Thymus (tissue), 11 donors: Measurements from ENCODE around the gene ZC3H6. TPM values are rescaled to one million over a fixed set of nuclear protein-coding genes. Genes with fewer than 3 reads are reported as not detected.

Experiments used
- DNase-seq, 9 donors: peaks; one replicate each; pipeline ENCODE4 v3.0.0-alpha.2; 2013; ENCODE audit warnings: low spot score in 9 of 9, low read depth in 6 of 9, missing footprints in 1 of 9
- H3K27ac ChIP-seq, 2 donors: one replicate each; pipeline ENCODE4 v1.5.1; 2013; ENCODE audit warnings: control low read depth in 1 of 2, low read depth in 1 of 2, low read length in 1 of 2, mild to moderate bottlenecking in 1 of 2, moderate library complexity in 1 of 2
- H3K27me3 ChIP-seq, 2 donors: one replicate each; pipeline ENCODE4 v1.5.1; 2013; ENCODE audit warnings: low read length in 1 of 2; ENCODE audit not compliant: control insufficient read depth in 2 of 2, insufficient read depth in 1 of 2
- H3K36me3 ChIP-seq, 2 donors: one replicate each; pipeline ENCODE4 v1.5.1; 2013; ENCODE audit warnings: low read length in 1 of 2, mild to moderate bottlenecking in 1 of 2, moderate library complexity in 1 of 2; ENCODE audit not compliant: control insufficient read depth in 2 of 2, insufficient read depth in 2 of 2
- H3K4me1 ChIP-seq, 2 donors: one replicate each; pipeline ENCODE4 v1.5.1; 2013; ENCODE audit warnings: low read length in 2 of 2; ENCODE audit not compliant: control insufficient read depth in 2 of 2, insufficient read depth in 2 of 2
- H3K4me3 ChIP-seq, 2 donors: one replicate each; pipeline ENCODE4 v1.5.1; 2013; ENCODE audit warnings: low read length in 2 of 2, control low read depth in 1 of 2, mild to moderate bottlenecking in 1 of 2
- H3K9me3 ChIP-seq, 2 donors: one replicate each; pipeline ENCODE4 v1.5.1; 2013; ENCODE audit warnings: low read length in 1 of 2, mild to moderate bottlenecking in 1 of 2; ENCODE audit not compliant: control insufficient read depth in 2 of 2, insufficient read depth in 1 of 2
- WGBS: extraction: QIAGEN DNeasy Blood & Tissue Kit; methylation state at CpG from one replicate; pipeline ENCODE4 v1.1.7; 2013; 5-methylcytosine and 5-hydroxymethylcytosine counted together
- polyA plus RNA-seq: library from polyadenylated mRNA; stranded (reverse); fragments of 200-250 nt; gene quantifications from one replicate; pipeline ENCODE4 v1.2.3, GENCODE V29; 2013
- total RNA-seq: library from RNA; stranded (reverse); fragments of 120-200 nt; gene quantifications from one replicate; pipeline ENCODE4 v1.2.4, GENCODE V29; 2013
- donor health status: healthy.

Gene ZC3H6
- total and polyA plus RNA-seq, 2 donors: 6.0 to 9.3 TPM

DNA sequence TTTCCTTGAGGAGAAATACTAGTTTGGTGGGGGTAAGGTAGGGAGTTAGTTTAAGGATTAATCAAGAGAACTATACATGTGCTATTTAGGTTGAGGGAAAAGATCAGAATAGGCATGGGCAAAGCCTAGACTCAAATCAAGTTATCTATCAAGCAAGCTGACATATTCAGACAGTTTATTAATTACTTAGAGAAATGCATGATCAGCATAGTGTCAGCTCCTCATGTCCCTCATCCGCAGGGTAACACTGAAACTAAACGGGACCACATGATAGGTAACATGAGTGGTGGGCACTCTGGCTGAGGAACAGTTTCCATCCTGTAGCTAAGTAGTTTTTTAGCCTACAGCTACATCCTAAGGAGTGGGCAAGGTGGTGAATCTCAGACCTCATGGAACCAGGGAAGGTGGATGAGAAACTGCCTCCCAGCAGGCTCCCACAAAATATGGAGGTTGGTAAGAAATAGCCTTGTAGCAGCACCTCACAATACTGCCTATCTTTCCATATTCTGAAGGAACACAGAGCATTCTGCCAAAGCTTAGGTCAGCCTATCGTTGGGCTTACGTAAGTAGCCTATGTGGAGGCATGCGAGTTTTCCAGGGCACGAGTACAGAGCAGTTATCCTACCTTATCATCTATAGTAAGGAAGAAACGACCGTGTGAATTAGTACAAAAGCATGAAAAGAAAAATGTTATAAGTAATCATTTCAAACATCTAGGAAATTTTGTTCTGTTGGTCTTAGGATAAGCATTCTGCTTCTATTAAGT, 18.4 kb downstream of the ZC3H6 start:
- no peak overlapping the region for H3K27ac ChIP-seq
- H3K36me3 ChIP-seq: peaks cover 0 to 3% of the 10 kb centered on the region in 2 donors
- 96% methylated on average over 8 of the region's 8 CpGs for WGBS
- H3K4me3 ChIP-seq: no peak overlapping the region
- DNase-seq: no peak
- H3K4me1 ChIP-seq: no peaks in the 10 kb centered on the region
- no peaks in the 10 kb centered on the region for H3K27me3 ChIP-seq
- H3K9me3 ChIP-seq: no peaks in the 10 kb centered on the region

DNA sequence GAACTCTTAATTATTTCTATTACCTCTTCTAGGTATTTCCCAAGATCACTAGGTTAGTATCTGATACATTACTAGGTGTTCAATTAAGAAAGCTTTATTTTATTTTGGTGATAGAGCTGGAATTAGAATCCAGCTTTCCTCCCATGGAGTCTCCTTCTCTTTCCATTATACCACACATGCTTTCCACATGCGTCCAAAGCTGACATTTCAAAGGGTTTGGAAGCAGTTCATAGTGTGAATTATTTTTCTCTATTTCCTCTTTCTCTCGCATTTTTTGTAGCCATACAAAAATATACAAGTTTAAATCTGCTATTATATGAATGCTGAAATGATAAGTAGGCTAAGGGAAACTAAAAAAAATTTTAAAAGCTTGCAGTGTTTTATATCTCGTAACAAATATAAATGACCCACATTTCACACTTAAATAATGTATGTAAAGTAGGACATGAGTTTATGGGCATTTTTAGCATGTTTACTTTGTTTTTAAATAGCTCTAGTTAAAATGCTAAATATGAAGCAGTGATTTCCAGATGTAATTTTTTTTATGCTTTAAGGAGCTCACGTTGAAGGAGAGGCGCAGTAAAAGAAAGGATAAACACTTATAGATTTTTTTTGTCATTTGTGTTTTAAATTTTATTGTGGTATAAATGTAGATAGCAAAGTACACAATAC, 20.1 kb downstream of the ZC3H6 start:
- H3K27ac ChIP-seq: no peak overlapping the region
- no peak overlapping the region for H3K4me3 ChIP-seq
- H3K4me1 ChIP-seq: no peaks in the 10 kb centered on the region
- H3K36me3 ChIP-seq: no peaks in the 10 kb centered on the region
- no peaks in the 10 kb centered on the region for H3K9me3 ChIP-seq
- H3K27me3 ChIP-seq: no peaks in the 10 kb centered on the region
- DNase-seq: no peak
- 94% methylated on average over 5 of the region's 5 CpGs for WGBS

DNA sequence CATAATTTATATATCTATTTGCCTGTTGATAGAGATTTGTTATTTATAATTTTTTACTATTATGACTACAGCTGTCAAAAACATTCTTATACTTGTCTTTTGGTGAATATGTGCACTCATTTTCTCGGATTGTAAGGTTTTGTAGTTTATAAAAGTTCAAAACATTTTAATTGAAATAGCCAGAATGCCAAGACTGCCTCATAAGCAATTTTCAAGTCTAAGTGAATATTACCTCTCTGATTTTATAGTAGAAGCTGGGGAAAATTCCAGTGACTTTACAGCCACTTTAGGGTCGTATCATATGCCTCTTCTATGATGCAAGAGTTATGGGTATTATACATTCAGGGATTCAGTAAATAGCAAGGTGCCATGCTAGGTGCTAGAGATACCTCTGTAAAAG, 21.0 kb downstream of the ZC3H6 start:
- Histone ChIP-seq H3K4me3 (no peak overlapping the region), H3K9me3 (no peaks in the 10 kb centered on the region), H3K4me1 (no peaks in the 10 kb centered on the region), H3K36me3 (peaks cover 0 to 4% of the 10 kb centered on the region in 2 donors), H3K27ac (no peak overlapping the region), H3K27me3 (no peaks in the 10 kb centered on the region)
- WGBS: 96% methylated on average over 2 of the region's 2 CpGs
- DNase-seq: no peak

- DNase-seq: no peak
- no peaks in the 10 kb centered on the region for H3K4me1 ChIP-seq
These were observed 25.8 kb downstream of the ZC3H6 start for GRCh38 chr2:112301171-112301584.

GRCh38 chr2:112301973-112302372, 26.6 kb downstream of the ZC3H6 start:
- no peak overlapping the region for H3K27ac ChIP-seq
- no peak for DNase-seq
- no peaks in the 10 kb centered on the region for H3K27me3 ChIP-seq
- no peak overlapping the region for H3K4me3 ChIP-seq
- H3K9me3 ChIP-seq: no peaks in the 10 kb centered on the region
- no peaks in the 10 kb centered on the region for H3K4me1 ChIP-seq
- H3K36me3 ChIP-seq: peaks cover 4 to 16% of the 10 kb centered on the region in 2 donors

More at GRCh38 chr2:112301171-112301584, 25.8 kb downstream of the ZC3H6 start:
- Histone ChIP-seq H3K36me3 (peaks cover 4 to 13% of the 10 kb centered on the region in 2 donors), H3K4me3 (no peak overlapping the region), H3K27me3 (no peaks in the 10 kb centered on the region), H3K9me3 (no peaks in the 10 kb centered on the region), H3K27ac (no peak overlapping the region)

DNA sequence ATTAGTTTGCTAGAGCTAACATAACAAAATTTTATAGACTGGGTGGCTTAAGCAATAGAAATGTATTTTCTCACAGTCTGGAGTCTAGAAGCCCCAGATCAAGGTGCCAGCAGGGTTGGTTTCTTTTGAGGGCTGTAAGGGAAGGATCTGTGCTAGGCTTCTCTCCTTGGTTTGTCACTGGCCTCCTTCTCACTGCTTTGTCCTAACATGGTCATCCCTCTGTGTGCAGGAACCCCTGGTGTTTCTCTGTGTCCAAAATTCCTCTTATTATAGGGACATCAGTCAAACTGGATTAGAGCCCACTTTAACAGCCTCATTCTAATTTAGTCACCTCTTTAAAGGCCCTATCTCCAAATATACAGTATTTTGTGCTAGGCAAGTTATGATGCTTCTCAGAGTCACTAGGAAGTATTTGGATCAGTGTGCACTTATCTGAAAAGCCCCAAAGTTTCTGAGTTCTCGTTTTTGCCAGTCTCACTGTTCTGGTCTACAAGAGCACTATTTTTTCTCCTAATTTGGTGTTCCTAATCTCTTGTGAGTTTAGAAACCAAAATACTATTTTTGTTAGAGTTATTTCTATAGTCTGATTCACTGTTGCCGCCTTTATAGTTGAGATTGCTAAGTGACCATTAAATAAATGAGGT, 29.0 kb downstream of the ZC3H6 start:
- Histone ChIP-seq H3K27me3 (no peaks in the 10 kb centered on the region), H3K36me3 (peaks cover 4 to 16% of the 10 kb centered on the region in 2 donors), H3K27ac (no peak overlapping the region), H3K9me3 (no peaks in the 10 kb centered on the region), H3K4me1 (no peaks in the 10 kb centered on the region), H3K4me3 (no peak overlapping the region)
- WGBS: 97% methylated on average over 2 of the region's 2 CpGs
- DNase-seq: no peak

GRCh38 chr2:112305132-112305531, 29.7 kb downstream of the ZC3H6 start:
- no peak for DNase-seq
- no peaks in the 10 kb centered on the region for H3K27me3 ChIP-seq
- no peaks in the 10 kb centered on the region for H3K9me3 ChIP-seq
- peaks cover 4 to 16% of the 10 kb centered on the region in 2 donors for H3K36me3 ChIP-seq
- no peak overlapping the region for H3K4me3 ChIP-seq
- H3K27ac ChIP-seq: no peak overlapping the region
- WGBS: 100% methylated on average over 1 of the region's 1 CpG
- H3K4me1 ChIP-seq: no peaks in the 10 kb centered on the region

- Histone ChIP-seq H3K9me3 (no peaks in the 10 kb centered on the region), H3K4me3 (no peak overlapping the region), H3K27ac (no peak overlapping the region), H3K4me1 (no peaks in the 10 kb centered on the region), H3K27me3 (no peaks in the 10 kb centered on the region), H3K36me3 (peaks cover 0 to 8% of the 10 kb centered on the region in 2 donors)
- DNase-seq: no peak
These were observed 35.5 kb downstream of the ZC3H6 start for GRCh38 chr2:112310906-112311305.

DNA sequence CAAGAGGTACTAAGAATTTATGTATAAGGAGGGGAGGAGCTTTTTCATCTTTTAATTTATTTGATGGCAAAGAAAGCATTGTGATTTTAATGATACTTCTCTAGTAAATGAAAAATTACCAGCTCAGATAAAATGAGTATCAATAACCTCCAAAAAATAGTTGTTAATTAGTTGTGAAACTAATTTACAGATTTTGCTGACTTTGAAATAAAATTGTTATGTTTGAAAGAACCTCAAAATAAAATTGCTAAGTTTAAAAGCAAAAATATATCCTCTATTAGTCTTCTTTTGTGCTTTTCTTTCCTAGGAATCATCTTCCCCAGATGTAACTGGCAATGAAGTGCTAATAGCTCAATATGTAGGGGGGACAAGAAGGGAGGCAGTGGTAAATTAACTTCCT, 36.5 kb downstream of the ZC3H6 start:
- DNase-seq: no peak
- no peaks in the 10 kb centered on the region for H3K4me1 ChIP-seq
- no peaks in the 10 kb centered on the region for H3K9me3 ChIP-seq
- H3K27me3 ChIP-seq: no peaks in the 10 kb centered on the region
- H3K36me3 ChIP-seq: peaks cover 0 to 5% of the 10 kb centered on the region in 2 donors
- no peak overlapping the region for H3K4me3 ChIP-seq
- H3K27ac ChIP-seq: no peak overlapping the region
